Osteoblast (primary cell): ENCODE measurements around the gene ASCC3. TPM values are rescaled to one million over a fixed set of nuclear protein-coding genes. Genes with fewer than 3 reads are reported as not detected.

Source experiments
- DNase-seq: peaks from one replicate; pipeline ENCODE4 v3.0.0; 2011; ENCODE audit warnings: low spot score, mixed read lengths; ENCODE audit not compliant: insufficient read length; ENCODE audit errors: missing footprints
- H2AFZ ChIP-seq: 2 replicates; pipeline ENCODE4 v1.6.0; 2011; ENCODE audit warnings: mild to moderate bottlenecking, low read length
- H3K27ac ChIP-seq: 2 replicates; pipeline ENCODE4 v1.5.1; 2011; ENCODE audit warnings: mild to moderate bottlenecking, low read depth, low read length, moderate library complexity
- H3K27me3 ChIP-seq: 2 replicates; pipeline ENCODE4 v1.6.0; 2012; ENCODE audit warnings: mild to moderate bottlenecking, control low read depth, inconsistent platforms, low read length, moderate library complexity; ENCODE audit not compliant: insufficient read depth
- H3K36me3 ChIP-seq: 2 replicates; pipeline ENCODE4 v1.5.1; 2011; ENCODE audit warnings: mild to moderate bottlenecking, low read length, control low read depth, moderate library complexity; ENCODE audit not compliant: insufficient read depth
- H3K4me1 ChIP-seq: 2 replicates; pipeline ENCODE4 v1.5.1; 2011; ENCODE audit warnings: mild to moderate bottlenecking, low read length, control low read depth, moderate library complexity; ENCODE audit not compliant: insufficient read depth
- H3K4me2 ChIP-seq: 2 replicates; pipeline ENCODE4 v1.6.0; 2011; ENCODE audit warnings: mild to moderate bottlenecking, low read length; ENCODE audit not compliant: insufficient read depth
- H3K4me3 ChIP-seq: fragments of 200-600 bp; sonication (generic); 3 replicates; pipeline ENCODE4 v1.5.1; 2012; ENCODE audit warnings: mild to moderate bottlenecking, low read length, inconsistent platforms; ENCODE audit not compliant: insufficient read depth
- H3K79me2 ChIP-seq: 2 replicates; pipeline ENCODE4 v1.6.0; 2012; ENCODE audit warnings: mild to moderate bottlenecking, low read length, control low read depth, inconsistent platforms; ENCODE audit not compliant: insufficient read depth
- H3K9me3 ChIP-seq: 2 replicates; pipeline ENCODE4 v1.5.1; 2011; ENCODE audit warnings: low read depth, low read length, control low read depth
- H4K20me1 ChIP-seq: 2 replicates; pipeline ENCODE4 v1.6.0; 2012; ENCODE audit warnings: mild to moderate bottlenecking, low read length, control low read depth; ENCODE audit not compliant: insufficient read depth
- total RNA-seq: library from RNA; depleted of rRNA; stranded (reverse); fragments of >200 nt; gene quantifications from 2 replicates; pipeline ENCODE4 v1.2.3, GENCODE V29; 2012
- TF ChIP-seq, protein P1 (sequence below): IDR thresholded peaks from 2 replicates; pipeline ENCODE4 v1.5.1; 2011; ENCODE audit warnings: mild to moderate bottlenecking, low read depth, low read length, moderate library complexity; ENCODE audit errors: extremely low read depth

ASCC3 gene
- total RNA-seq, 1 donor, result 68.8 TPM

DNA sequence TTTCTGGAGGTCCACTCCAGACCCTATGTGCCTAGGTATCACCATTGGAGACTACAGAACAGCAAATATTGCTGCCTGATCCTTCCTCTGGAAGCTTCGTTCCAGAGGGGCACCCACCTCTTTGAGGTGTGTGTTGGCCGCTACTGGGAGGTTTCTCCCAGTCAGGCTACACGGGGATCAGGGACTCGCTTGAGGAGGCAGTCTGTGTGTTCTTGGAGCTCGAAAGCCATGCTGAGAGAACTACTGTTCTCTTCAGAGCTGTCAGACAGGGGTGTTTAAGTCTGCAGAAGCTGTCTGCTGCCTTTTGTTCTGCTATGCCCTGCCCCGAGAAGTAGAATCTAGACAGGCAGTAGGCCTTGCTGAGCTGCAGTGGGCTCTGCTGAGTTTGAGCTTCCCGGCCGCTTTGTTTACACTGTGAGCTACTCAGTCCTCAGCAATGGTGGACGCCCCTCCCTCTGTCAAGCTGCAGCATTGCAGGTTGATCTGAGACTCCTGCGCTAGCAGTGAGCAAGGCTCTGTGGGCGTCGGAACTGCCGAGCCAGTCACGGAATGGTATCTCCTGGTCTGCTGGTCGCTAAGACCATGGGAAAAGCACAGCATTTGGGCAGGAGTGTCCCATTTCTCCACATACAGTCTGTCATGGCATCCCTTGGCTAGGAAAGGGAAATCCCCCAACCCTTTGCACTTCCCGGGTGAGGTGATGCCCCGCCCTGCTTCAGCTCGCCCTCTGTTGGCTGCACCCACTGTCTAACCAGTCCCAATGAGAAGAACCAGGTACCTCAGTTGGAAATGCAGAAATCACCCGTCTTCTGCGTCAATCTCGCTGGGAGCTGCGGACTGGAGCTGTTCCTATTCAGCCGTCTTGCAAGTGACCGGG, 32.5 kb upstream of the ASCC3 start:
- Histone ChIP-seq H3K4me1 (no peaks in the 10 kb centered on the region), H3K27ac (no peak overlapping the region), H4K20me1 (no peaks in the 10 kb centered on the region), H3K36me3 (no peaks in the 10 kb centered on the region), H3K4me3 (no peak overlapping the region), H3K79me2 (no peaks in the 10 kb centered on the region), H3K4me2 (no peak overlapping the region), H3K9me3 (no peaks in the 10 kb centered on the region), H3K27me3 (no peaks in the 10 kb centered on the region), H2AFZ (no peak overlapping the region)
- DNase-seq, result no peak
- TF ChIP-seq, protein P1, sequence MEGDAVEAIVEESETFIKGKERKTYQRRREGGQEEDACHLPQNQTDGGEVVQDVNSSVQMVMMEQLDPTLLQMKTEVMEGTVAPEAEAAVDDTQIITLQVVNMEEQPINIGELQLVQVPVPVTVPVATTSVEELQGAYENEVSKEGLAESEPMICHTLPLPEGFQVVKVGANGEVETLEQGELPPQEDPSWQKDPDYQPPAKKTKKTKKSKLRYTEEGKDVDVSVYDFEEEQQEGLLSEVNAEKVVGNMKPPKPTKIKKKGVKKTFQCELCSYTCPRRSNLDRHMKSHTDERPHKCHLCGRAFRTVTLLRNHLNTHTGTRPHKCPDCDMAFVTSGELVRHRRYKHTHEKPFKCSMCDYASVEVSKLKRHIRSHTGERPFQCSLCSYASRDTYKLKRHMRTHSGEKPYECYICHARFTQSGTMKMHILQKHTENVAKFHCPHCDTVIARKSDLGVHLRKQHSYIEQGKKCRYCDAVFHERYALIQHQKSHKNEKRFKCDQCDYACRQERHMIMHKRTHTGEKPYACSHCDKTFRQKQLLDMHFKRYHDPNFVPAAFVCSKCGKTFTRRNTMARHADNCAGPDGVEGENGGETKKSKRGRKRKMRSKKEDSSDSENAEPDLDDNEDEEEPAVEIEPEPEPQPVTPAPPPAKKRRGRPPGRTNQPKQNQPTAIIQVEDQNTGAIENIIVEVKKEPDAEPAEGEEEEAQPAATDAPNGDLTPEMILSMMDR, result no peak

DNA sequence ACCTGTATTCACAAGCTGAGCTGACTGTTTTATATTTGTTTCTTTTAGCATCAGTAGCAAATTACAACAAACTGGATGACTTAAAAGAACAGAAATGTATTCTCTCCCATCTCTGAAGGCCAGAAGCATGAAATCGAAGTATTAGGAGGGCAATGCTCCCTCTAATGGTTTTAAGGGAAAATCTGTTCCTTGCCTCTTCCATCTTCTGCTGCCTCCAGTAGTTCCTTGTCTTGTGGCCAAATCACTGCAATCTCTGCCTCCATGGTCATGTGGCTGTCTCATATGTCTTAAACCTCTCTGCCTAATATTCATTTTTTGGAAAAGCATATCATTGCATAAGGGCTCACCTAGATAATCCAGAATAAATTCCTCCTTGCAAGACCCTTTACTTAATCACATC, 25.2 kb upstream of the ASCC3 start:
- TF ChIP-seq, protein P1, result no peak

DNA sequence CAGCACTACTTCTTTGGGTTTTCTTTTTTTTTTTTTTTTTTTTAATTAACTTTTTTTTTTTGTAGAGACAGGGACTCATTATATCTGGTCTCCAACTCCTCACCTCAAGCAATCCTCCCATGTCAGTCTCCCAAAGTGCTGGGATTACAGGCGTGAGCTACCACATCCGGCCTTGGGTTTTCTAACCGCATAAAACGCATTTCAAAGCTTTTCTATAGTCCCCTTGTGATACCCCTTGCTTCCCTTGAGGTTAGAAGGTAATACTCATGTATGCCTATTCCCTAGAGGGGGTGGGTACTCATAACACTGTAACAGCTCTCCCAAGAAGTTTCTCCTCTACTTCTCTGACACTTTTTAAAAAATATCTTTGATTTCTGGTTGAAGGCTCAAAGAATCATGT, 23.9 kb upstream of the ASCC3 start:
- TF ChIP-seq, protein P1, result no peak

More for the DNA sequence above, 25.2 kb upstream of the ASCC3 start:
- Histone ChIP-seq H3K9me3 (no peaks in the 10 kb centered on the region), H3K36me3 (no peaks in the 10 kb centered on the region), H3K79me2 (no peaks in the 10 kb centered on the region), H3K4me1 (no peaks in the 10 kb centered on the region), H3K4me3 (no peak overlapping the region), H2AFZ (no peak overlapping the region), H3K27ac (no peak overlapping the region), H4K20me1 (no peaks in the 10 kb centered on the region), H3K27me3 (no peaks in the 10 kb centered on the region), H3K4me2 (no peak overlapping the region)
- DNase-seq, result no peak

DNA sequence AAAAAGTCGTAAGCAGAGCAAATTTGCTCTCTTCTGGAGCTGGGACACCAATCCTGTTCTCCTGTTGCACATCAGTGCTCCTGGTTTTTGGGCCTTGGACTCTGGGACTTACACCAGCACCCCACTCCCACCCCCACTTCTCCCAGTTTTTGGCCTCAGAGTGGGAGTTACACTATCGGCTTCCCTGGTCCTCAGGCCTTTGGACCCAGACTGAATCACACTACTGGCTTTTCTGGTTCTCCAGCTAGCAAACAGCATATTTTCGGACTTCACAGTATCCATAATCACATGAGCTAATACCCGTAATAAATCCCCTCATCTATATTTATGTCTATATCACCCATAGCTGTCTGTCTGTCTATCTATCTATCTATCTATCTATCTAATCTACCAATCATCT, 23.2 kb upstream of the ASCC3 start:
- Histone ChIP-seq H2AFZ (no peak overlapping the region), H3K4me3 (no peak overlapping the region), H3K4me2 (no peak overlapping the region), H3K79me2 (no peaks in the 10 kb centered on the region), H3K4me1 (no peaks in the 10 kb centered on the region), H3K27me3 (no peaks in the 10 kb centered on the region), H3K9me3 (no peaks in the 10 kb centered on the region), H4K20me1 (no peaks in the 10 kb centered on the region), H3K36me3 (no peaks in the 10 kb centered on the region), H3K27ac (no peak overlapping the region)
- DNase-seq, result no peak
- TF ChIP-seq, protein P1, result no peak

More for the DNA sequence above, 23.9 kb upstream of the ASCC3 start:
- H4K20me1 ChIP-seq, result no peaks in the 10 kb centered on the region
- H3K36me3 ChIP-seq, result no peaks in the 10 kb centered on the region
- H3K4me3 ChIP-seq, result no peak overlapping the region
- no peaks in the 10 kb centered on the region for H3K9me3 ChIP-seq
- no peaks in the 10 kb centered on the region for H3K27me3 ChIP-seq
- H3K4me2 ChIP-seq, result no peak overlapping the region
- no peak overlapping the region for H2AFZ ChIP-seq
- no peak overlapping the region for H3K27ac ChIP-seq
- DNase-seq, result no peak
- no peaks in the 10 kb centered on the region for H3K4me1 ChIP-seq
- H3K79me2 ChIP-seq, result no peaks in the 10 kb centered on the region
